HUES48 (cell line): Measurements from ENCODE around the gene MRGPRX3.
"Not testable (repeated sequence)": the region's sequence is repeated elsewhere in the genome, so short reads cannot be mapped to it uniquely, and the experiment has no call there.

Source experiments
- H3K27ac ChIP-seq: one replicate; pipeline ENCODE4 v1.7.0; 2013; ENCODE audit warnings: low read depth, low read length, inconsistent platforms
- H3K27me3 ChIP-seq: 2 replicates; pipeline ENCODE4 v1.6.1; 2013; ENCODE audit warnings: mild to moderate bottlenecking, low read length; ENCODE audit not compliant: control insufficient read depth, insufficient read depth
- H3K36me3 ChIP-seq: 2 replicates; pipeline ENCODE4 v1.6.1; 2013; ENCODE audit warnings: low read length; ENCODE audit not compliant: control insufficient read depth, insufficient read depth
- H3K4me1 ChIP-seq: 2 replicates; pipeline ENCODE4 v1.6.1; 2013; ENCODE audit warnings: mild to moderate bottlenecking, low read length; ENCODE audit not compliant: control insufficient read depth, insufficient read depth
- H3K4me3 ChIP-seq: 2 replicates; pipeline ENCODE4 v1.5.1; 2013; ENCODE audit warnings: mild to moderate bottlenecking, low read depth, low read length
- H3K9ac ChIP-seq: 2 replicates; pipeline ENCODE4 v1.6.1; 2013; ENCODE audit warnings: mild to moderate bottlenecking, low read depth, low read length, moderate library complexity
- H3K9me3 ChIP-seq: 2 replicates; pipeline ENCODE4 v1.6.1; 2013; ENCODE audit warnings: low read length; ENCODE audit not compliant: control insufficient read depth, insufficient read depth

The MRGPRX3 gene

DNA sequence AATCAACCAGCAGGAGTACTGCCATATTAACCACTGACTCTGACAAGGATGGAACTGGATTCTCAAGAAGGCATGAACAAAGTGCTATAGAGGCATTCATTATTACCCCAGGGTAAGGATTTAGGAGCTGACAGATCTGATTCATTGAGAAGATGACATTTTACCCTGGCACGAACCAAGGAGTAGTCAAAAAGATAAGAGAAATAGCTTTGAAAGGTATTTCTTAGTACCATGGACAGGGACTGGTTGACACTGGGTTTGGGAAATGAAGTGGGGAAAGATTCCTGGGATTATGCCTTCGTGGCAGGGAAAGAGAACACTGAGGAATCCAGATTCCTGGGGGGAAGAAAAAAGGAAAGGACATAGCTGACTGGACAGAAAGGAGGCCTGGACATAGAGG is 21.4 kb upstream of the MRGPRX3 start:
- H3K4me1 ChIP-seq = no peaks in the 10 kb centered on the region
- no peak overlapping the region for H3K9ac ChIP-seq
- H3K27ac ChIP-seq = no peak overlapping the region
- no peaks in the 10 kb centered on the region for H3K9me3 ChIP-seq
- H3K27me3 ChIP-seq = peaks cover 11% of the 10 kb centered on the region
- H3K36me3 ChIP-seq = no peaks in the 10 kb centered on the region
- no peak overlapping the region for H3K4me3 ChIP-seq

DNA sequence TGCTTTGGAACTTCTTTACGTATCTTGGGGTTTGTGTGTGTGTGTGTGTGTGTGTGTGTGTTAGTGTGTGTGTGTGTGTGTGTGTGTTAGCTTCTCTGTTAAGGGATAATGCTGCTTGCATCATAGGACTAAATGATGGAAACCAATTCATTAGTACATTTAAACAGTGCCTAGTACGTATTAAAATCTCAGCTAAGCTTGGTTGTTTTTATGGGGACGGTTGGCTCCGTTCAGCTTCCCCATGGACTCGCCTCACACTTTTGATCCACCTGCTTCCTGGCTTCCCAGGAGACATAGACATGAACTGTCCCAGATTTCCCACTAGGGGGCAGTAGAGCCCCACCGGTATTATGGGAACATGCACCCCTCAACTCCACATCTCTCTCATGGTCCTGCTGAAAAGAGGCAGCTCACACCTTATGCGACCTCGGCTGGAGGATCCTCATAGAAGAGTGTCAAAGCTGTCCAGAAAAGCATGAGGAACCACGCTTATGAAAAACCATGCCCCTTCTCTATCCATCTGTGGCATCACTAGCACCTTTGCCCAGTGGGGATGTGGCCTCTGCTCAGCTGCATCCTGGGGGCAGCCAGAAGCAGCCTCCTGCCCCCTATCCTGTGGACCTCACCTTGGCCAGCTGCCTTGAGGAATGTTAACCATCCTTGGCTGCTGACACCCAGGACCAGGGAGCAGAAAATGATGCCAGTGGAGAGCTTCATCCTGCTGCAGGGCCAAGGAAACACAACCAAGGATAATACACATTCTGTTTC is 16.8 kb upstream of the MRGPRX3 start:
- peaks cover 11% of the 10 kb centered on the region for H3K27me3 ChIP-seq
- H3K4me3 ChIP-seq = no peak overlapping the region
- no peaks in the 10 kb centered on the region for H3K36me3 ChIP-seq
- H3K27ac ChIP-seq = no peak overlapping the region
- H3K9ac ChIP-seq = no peak overlapping the region
- H3K9me3 ChIP-seq = no peaks in the 10 kb centered on the region
- H3K4me1 ChIP-seq = no peaks in the 10 kb centered on the region

DNA sequence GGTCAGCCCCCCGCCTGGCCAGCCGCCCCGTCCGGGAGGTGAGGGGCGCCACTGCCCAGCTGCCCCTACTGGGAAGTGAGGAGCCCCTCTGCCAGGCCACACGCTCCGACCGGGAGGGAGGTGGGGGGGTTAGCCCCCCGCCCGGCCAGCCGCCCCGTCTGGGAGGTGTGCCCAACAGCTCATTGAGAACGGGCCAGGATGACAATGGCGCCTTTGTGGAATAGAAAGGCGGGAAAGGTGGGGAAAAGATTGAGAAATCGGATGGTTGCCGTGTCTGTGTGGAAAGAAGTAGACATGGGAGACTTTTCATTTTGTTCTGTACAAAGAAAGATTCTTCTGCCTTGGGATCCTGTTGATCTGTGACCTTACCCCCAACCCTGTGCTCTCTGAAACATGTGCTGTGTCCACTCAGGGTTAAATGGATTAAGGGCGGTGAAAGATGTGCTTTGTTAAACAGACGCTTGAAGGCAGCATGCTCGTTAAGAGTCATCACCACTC is 11.0 kb upstream of the MRGPRX3 start:
- H3K27ac ChIP-seq, H3K36me3 ChIP-seq, H3K4me1 ChIP-seq, H3K9ac ChIP-seq, H3K9me3 ChIP-seq, H3K27me3 ChIP-seq, H3K4me3 ChIP-seq: not testable (repeated sequence)

DNA sequence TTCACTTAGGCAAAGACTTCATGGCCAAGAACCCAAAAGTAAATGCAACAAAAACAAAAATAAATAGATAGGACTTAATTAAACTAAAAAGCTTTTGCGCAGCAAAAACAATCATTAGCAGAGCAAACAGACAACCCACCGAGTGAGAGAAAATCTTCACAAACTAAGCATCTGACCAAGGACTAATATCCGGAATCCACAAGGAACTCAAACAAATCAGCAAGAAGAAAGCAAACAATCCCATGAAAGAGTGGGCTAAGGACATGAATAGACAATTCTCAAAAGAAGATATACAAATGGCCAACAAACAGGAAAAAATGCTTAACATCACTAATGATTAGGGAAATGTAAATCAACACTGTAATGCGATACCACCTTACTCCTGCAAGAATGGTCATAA is 1.3 kb upstream of the MRGPRX3 start:
- H3K36me3 ChIP-seq, H3K9me3 ChIP-seq, H3K27me3 ChIP-seq, H3K4me3 ChIP-seq, H3K4me1 ChIP-seq, H3K27ac ChIP-seq, H3K9ac ChIP-seq: not testable (repeated sequence)

DNA sequence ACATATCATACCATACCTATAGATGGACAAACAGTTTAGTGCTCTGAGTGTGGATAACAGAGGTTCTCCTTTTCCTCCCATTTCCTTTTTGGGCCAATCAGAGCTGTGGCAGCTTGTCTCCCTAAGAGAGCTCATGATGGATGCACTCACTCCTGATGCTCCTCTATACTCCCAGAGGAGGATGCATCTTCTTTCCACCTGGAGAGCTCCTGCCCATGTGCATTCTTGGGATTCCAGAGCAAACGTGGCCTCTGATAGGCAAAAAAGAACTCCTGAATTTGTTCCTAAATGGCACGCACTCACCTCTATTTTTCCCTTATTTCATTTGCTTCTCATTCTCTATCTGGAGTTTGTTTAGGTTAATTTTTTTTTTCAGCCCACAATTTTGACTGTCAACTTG is 2.9 kb downstream of the MRGPRX3 start:
- Histone ChIP-seq H3K4me1 (peaks cover 6% of the 10 kb centered on the region; the same call in 1 of the 2 replicates), H3K9me3 (no peaks in the 10 kb centered on the region), H3K9ac (no peak overlapping the region), H3K36me3 (no peaks in the 10 kb centered on the region), H3K4me3 (no peak overlapping the region), H3K27ac (no peak overlapping the region), H3K27me3 (no peaks in the 10 kb centered on the region)

DNA sequence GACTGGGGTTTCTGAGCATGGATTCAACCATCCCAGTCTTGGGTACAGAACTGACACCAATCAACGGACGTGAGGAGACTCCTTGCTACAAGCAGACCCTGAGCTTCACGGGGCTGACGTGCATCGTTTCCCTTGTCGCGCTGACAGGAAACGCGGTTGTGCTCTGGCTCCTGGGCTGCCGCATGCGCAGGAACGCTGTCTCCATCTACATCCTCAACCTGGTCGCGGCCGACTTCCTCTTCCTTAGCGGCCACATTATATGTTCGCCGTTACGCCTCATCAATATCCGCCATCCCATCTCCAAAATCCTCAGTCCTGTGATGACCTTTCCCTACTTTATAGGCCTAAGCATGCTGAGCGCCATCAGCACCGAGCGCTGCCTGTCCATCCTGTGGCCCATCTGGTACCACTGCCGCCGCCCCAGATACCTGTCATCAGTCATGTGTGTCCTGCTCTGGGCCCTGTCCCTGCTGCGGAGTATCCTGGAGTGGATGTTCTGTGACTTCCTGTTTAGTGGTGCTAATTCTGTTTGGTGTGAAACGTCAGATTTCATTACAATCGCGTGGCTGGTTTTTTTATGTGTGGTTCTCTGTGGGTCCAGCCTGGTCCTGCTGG is 4.9 kb downstream of the MRGPRX3 start:
- no peak overlapping the region for H3K4me3 ChIP-seq
- no peaks in the 10 kb centered on the region for H3K9me3 ChIP-seq
- no peak overlapping the region for H3K27ac ChIP-seq
- peaks cover 6% of the 10 kb centered on the region; the same call in 1 of the 2 replicates for H3K4me1 ChIP-seq
- H3K9ac ChIP-seq = no peak overlapping the region
- no peaks in the 10 kb centered on the region for H3K27me3 ChIP-seq
- H3K36me3 ChIP-seq = no peaks in the 10 kb centered on the region

DNA sequence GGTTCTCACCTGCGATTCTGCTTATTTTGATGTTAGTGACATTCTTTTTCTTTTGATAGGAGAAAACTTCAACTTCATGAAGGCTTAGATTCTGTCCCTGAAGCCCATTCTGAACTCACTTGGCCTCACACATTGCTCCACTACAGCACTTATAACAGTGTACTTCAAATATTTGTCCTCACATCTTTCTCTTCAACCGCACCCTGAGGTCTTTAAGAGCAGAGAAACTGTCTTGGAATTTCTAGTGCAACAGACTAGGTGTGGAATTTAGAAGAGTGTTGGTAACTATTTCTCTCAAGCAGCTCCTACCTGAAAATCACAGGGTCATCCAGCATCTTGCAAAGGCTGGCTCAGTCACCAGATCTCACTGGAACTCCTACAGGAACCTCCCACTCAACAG is 7.8 kb downstream of the MRGPRX3 start:
- Histone ChIP-seq H3K9me3 (no peaks in the 10 kb centered on the region), H3K4me3 (no peak overlapping the region), H3K9ac (no peak overlapping the region), H3K36me3 (no peaks in the 10 kb centered on the region), H3K27ac (no peak overlapping the region), H3K4me1 (peaks cover 6% of the 10 kb centered on the region; the same call in 1 of the 2 replicates), H3K27me3 (no peaks in the 10 kb centered on the region)

DNA sequence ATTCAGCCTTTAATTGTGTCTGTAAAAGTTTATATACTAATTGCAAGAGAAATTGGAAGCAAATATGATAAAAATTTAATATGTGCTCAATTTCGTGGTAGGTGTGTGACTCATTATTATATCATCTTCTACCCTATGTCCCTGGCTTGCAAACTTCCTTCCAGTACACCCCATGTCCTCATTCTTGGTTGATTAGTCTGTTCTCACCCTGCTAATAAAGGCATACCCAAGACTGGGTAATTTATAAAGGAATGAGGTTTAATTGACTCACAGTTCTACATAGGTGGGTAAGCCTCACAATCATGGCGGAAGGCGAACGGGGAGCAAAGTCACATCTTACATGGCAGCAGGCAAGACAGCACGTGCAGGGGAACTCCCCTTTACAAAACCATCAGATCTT is 11.9 kb downstream of the MRGPRX3 start:
- Histone ChIP-seq H3K27me3 (no peaks in the 10 kb centered on the region), H3K36me3 (no peaks in the 10 kb centered on the region), H3K9me3 (no peaks in the 10 kb centered on the region), H3K4me3 (no peak overlapping the region), H3K9ac (no peak overlapping the region), H3K4me1 (no peaks in the 10 kb centered on the region), H3K27ac (no peak overlapping the region)

DNA sequence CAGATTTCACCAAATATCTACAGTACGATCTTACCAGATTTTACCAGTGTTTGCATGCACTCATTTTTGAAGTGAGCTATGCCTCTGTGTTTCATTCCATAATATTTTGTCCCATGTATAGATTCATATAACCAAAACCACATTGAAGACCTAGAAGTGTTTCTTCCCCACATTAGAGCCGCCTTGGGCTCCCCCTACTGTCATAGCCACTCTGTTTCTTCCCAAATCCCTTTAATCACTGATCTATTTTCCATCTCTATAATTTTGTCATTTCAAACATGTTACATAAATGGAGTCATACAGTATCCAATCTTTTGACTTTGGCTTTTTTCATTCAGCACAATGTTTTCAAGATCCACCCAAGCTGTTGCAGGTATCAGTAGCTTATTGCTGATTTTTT is 12.7 kb downstream of the MRGPRX3 start:
- Histone ChIP-seq H3K4me1 (no peaks in the 10 kb centered on the region), H3K27me3 (no peaks in the 10 kb centered on the region), H3K9me3 (no peaks in the 10 kb centered on the region), H3K9ac (no peak overlapping the region), H3K36me3 (no peaks in the 10 kb centered on the region), H3K4me3 (no peak overlapping the region), H3K27ac (no peak overlapping the region)

DNA sequence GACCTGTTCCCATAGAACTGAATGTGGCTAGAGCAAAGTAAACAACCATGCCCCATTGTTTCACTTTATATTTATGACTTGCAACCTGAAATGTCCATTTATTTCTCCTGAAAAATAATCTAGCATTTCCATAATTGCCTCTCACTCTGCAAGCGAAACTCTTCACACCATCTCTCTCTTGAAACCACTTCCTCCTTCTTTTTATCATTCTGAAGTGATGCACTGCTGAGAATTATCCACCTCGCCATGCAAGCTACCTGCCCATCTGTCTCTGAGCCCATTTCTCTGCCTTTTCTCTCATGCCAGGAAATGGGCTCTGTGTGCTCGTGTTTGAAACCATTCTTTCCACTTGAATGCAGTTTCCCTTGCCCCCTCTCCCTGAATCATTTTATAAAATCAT is 13.5 kb downstream of the MRGPRX3 start:
- Histone ChIP-seq H3K9ac (no peak overlapping the region), H3K4me3 (no peak overlapping the region), H3K9me3 (no peaks in the 10 kb centered on the region), H3K27ac (no peak overlapping the region), H3K4me1 (no peaks in the 10 kb centered on the region), H3K27me3 (no peaks in the 10 kb centered on the region; the same call in 1 of the 2 replicates), H3K36me3 (no peaks in the 10 kb centered on the region)

DNA sequence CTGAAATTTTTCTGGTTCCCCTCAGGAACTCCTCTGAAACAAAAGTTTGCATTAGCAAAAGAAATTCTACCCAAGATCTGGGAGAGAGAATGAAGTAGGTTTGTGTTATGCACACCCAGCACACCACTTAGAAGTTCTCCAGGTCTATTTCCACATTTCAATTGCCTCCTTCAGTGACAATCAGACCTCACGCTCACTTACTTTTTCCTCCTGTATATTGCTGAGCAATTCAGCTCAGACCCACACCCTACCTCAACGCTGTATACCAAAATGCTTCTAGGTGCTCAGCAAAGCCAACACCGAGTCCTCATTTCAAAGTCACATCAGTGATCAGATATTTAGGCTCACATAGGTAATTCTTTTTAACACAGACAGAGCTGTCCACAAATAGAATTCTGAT is 19.2 kb downstream of the MRGPRX3 start:
- Histone ChIP-seq H3K4me3 (no peak overlapping the region), H3K9me3 (no peaks in the 10 kb centered on the region), H3K36me3 (no peaks in the 10 kb centered on the region), H3K27me3 (no peaks in the 10 kb centered on the region; the same call in 1 of the 2 replicates), H3K4me1 (0 out of 2 replicates have a peak, but pooled peaks cover 9% of the 10 kb centered on the region), H3K27ac (no peak overlapping the region), H3K9ac (no peak overlapping the region)
